Sigmoid colon (tissue), 7 donors: ENCODE data around the gene FBP1. TPM values are rescaled to one million over a fixed set of nuclear protein-coding genes. Genes with fewer than 3 reads are reported as not detected.

Experiments used
- DNase-seq: peaks from one replicate; pipeline ENCODE4 v3.0.0-alpha.2; 2019
- H3K27ac ChIP-seq, 4 donors: fragments of 200-600 bp; sonication (generic); one replicate each; pipeline ENCODE4 v1.5.1; 2016 to 2019; ENCODE audit warnings: mild to moderate bottlenecking in 1 of 4
- H3K27me3 ChIP-seq, 3 donors: fragments of 200-600 bp; sonication (generic); one replicate each; pipeline ENCODE4 v1.5.1; 2019; ENCODE audit warnings: mild to moderate bottlenecking in 1 of 3
- H3K36me3 ChIP-seq, 4 donors: fragments of 200-600 bp; sonication (generic); one replicate each; pipeline ENCODE4 v1.5.1; 2016 to 2019
- H3K4me1 ChIP-seq, 4 donors: fragments of 200-600 bp; sonication (generic); one replicate each; pipeline ENCODE4 v1.5.1; 2017 to 2019
- H3K4me3 ChIP-seq, 4 donors: fragments of 200-600 bp; sonication (generic); one replicate each; pipeline ENCODE4 v1.5.1; 2017 to 2019; ENCODE audit warnings: mild to moderate bottlenecking in 2 of 4, moderate library complexity in 1 of 4
- H3K9me3 ChIP-seq, 4 donors: fragments of 200-600 bp in 3 of 4; sonication (generic) in 3 of 4; one replicate each; pipeline versions ENCODE4 v1.5.1 to v1.6.1; 2013 to 2019
- EP300 ChIP-seq, 4 donors: sonication (generic); formaldehyde crosslinking; IDR thresholded peaks; one replicate each; pipeline ENCODE4 v1.6.1; 2017; ENCODE audit warnings: antibody characterized with exemption in 4 of 4
- POLR2A ChIP-seq, 2 donors: fragments of 450-650 bp; IDR thresholded peaks; one replicate each; pipeline ENCODE4 v1.6.1; 2016; ENCODE audit warnings: antibody characterized with exemption in 2 of 2, mild to moderate bottlenecking in 2 of 2, moderate library complexity in 2 of 2
- POLR2AphosphoS5 ChIP-seq, 4 donors: sonication (generic); formaldehyde crosslinking; IDR thresholded peaks; one replicate each; pipeline ENCODE4 v1.6.1; 2017; ENCODE audit warnings: antibody characterized with exemption in 4 of 4
- WGBS, 2 donors: extraction: QIAGEN DNeasy Blood & Tissue Kit; methylation state at CpG; one replicate each; pipeline ENCODE4 v1.1.7; 2013; 5-methylcytosine and 5-hydroxymethylcytosine counted together
- intact Hi-C: fragments of 100-400 bp; cut with DNase I; formaldehyde crosslinking; loops from one replicate; pipeline ENCODE4 v1.15.1; 2023
- polyA plus RNA-seq, 3 donors: library from polyadenylated mRNA; stranded (reverse); fragments of 200-250 nt; gene quantifications; one replicate each; pipeline ENCODE4 v1.2.3, GENCODE V29; 2013
- total RNA-seq, 4 donors: library from RNA; depleted of rRNA; stranded (reverse); fragments of >200 nt; gene quantifications; one replicate each; pipeline ENCODE4 v1.1.0, GENCODE V29; 2016
- TF ChIP-seq, protein P1 (sequence below), 4 experiments: fragments of 450-650 bp in 3 of 4; fragments of 200-600 bp in 1 of 4; IDR thresholded peaks; one replicate each; pipeline ENCODE4 v1.5.1; 2016 to 2019; ENCODE audit warnings: antibody characterized with exemption in 4 of 4, mild to moderate bottlenecking in 3 of 4, moderate library complexity in 2 of 4
- donor health status: healthy with polysubstance abuse.
- donor health status: Bipolar disorder and iron deficiency.
- donor health status: healthy.

Gene FBP1
- total and polyA plus RNA-seq, 7 donors = 2.2 to 48.8 (median 8.2) TPM

DNA sequence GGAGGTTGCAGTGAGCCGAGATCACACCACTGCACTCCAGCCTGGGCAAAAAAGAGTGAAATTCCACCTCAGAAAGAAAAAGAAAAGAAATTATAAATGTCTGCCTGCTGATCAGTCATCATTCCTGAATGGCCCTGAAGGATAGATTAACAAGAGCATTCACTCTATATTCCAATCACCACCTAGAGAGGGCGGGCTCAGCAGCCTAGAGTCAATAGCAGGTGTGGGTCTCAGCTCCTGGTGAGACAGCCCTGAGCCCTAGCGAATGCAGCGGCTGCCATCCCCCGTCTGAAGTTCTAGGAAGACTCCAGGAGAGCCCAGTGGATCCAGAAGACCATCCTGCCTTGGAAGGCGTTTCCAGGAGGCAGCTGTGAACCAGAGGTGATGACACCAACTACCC, 12.0 kb downstream of the FBP1 start:
- Histone ChIP-seq H3K4me1 (no peaks in the 10 kb centered on the region), H3K27me3 (no peaks in the 10 kb centered on the region), H3K9me3 (no peaks in the 10 kb centered on the region), H3K36me3 (no peaks in the 10 kb centered on the region), H3K4me3 (no peak overlapping the region), H3K27ac (no peak overlapping the region)
- intact Hi-C loops = no loop called here
- no peak for DNase-seq
- WGBS, 2 donors = 92% methylated on average over 6 of the region's 6 CpGs
- TF ChIP-seq POLR2A (IDR thresholded peaks at IDR 0.05) = no peak
- TF ChIP-seq, protein P1, sequence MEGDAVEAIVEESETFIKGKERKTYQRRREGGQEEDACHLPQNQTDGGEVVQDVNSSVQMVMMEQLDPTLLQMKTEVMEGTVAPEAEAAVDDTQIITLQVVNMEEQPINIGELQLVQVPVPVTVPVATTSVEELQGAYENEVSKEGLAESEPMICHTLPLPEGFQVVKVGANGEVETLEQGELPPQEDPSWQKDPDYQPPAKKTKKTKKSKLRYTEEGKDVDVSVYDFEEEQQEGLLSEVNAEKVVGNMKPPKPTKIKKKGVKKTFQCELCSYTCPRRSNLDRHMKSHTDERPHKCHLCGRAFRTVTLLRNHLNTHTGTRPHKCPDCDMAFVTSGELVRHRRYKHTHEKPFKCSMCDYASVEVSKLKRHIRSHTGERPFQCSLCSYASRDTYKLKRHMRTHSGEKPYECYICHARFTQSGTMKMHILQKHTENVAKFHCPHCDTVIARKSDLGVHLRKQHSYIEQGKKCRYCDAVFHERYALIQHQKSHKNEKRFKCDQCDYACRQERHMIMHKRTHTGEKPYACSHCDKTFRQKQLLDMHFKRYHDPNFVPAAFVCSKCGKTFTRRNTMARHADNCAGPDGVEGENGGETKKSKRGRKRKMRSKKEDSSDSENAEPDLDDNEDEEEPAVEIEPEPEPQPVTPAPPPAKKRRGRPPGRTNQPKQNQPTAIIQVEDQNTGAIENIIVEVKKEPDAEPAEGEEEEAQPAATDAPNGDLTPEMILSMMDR (IDR thresholded peaks at IDR 0.05) = no peak
- no peak for TF ChIP-seq EP300 (IDR thresholded peaks at IDR 0.05)
- no peak for TF ChIP-seq POLR2AphosphoS5 (IDR thresholded peaks at IDR 0.05)

DNA sequence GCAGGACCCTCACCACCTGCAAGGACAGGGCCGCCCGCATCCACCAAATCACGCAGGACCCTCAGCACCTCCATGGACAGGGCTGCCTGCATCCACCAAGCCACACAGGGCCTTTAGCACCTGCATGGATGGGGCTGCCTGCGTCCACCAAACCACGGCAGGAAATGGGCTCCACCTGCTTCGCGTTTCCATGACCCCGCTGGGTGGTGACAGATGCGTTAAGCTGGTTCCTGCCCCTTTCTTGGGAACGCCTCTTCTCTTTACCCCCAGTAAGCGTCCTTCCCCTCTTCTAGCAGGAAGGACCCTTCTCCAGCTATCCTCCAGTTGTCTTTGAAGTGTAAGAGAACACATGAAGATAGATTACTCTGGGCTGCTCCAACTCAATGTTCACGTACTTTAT, 13.5 kb downstream of the FBP1 start:
- no peaks in the 10 kb centered on the region for H3K36me3 ChIP-seq
- H3K4me3 ChIP-seq = no peak overlapping the region
- no peaks in the 10 kb centered on the region for H3K4me1 ChIP-seq
- H3K9me3 ChIP-seq = no peaks in the 10 kb centered on the region
- no peak for TF ChIP-seq POLR2AphosphoS5 (IDR thresholded peaks at IDR 0.05)
- no peak for TF ChIP-seq POLR2A (IDR thresholded peaks at IDR 0.05)
- TF ChIP-seq, protein P1 (IDR thresholded peaks at IDR 0.05) = no peak
- no peak for TF ChIP-seq EP300 (IDR thresholded peaks at IDR 0.05)
- WGBS, 2 donors = 67 to 83% methylated on average over 12 of the region's 12 CpGs
- intact Hi-C loops = no loop called here
- no peak overlapping the region for H3K27ac ChIP-seq
- H3K27me3 ChIP-seq = no peaks in the 10 kb centered on the region
- no peak for DNase-seq

DNA sequence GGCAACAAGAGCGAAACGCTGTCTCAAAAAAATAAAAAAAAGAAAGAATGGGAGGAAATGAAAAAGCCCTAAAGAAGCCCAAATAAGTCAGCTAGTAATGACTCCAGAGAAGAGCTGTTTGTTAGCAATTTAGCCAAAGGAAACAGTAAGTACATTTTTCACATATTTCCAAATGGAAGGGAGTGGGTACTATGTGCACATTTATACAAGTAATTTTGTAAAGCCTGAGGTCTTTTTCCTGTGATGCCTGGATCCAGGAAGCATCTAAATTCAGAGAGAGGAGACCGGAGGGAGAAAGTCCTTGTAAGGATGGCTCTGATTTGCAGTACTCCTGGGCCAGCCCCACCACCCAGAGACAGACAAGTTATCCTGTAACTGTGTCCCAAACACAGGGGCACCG, 14.7 kb downstream of the FBP1 start:
- intact Hi-C loops = no loop called here
- DNase-seq = no peak
- Histone ChIP-seq H3K9me3 (no peaks in the 10 kb centered on the region), H3K4me3 (no peak overlapping the region), H3K27ac (no peak overlapping the region), H3K27me3 (no peaks in the 10 kb centered on the region), H3K36me3 (no peaks in the 10 kb centered on the region), H3K4me1 (no peaks in the 10 kb centered on the region)
- TF ChIP-seq, protein P1 (IDR thresholded peaks at IDR 0.05) = no peak
- TF ChIP-seq POLR2A (IDR thresholded peaks at IDR 0.05) (no peak), EP300 (IDR thresholded peaks at IDR 0.05) (no peak), POLR2AphosphoS5 (IDR thresholded peaks at IDR 0.05) (no peak)
- 80 to 85% methylated on average over 4 of the region's 4 CpGs for WGBS, 2 donors

DNA sequence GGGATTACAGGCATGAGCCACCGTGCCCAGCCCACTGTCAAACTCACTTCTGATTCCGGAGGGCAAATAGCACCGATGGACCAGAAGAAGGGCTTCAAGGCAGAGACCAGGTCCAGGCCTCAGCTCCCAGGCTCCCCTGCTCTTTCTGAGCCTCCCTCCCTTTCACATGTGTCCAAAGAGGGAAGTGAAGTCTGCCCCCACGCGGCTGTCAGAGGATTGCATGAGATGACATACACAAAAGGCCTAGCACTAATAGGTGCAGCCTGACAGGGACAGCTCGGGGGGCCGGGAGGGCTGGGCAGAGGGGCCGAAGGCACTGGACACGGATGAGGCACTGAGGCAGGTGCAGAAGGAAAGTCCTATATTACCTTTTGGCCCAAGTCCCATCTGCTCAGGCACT, 16.1 kb downstream of the FBP1 start:
- H3K27me3 ChIP-seq = no peaks in the 10 kb centered on the region
- TF ChIP-seq POLR2AphosphoS5 (IDR thresholded peaks at IDR 0.05) (no peak), POLR2A (IDR thresholded peaks at IDR 0.05) (no peak), EP300 (IDR thresholded peaks at IDR 0.05) (no peak)
- TF ChIP-seq, protein P1 (IDR thresholded peaks at IDR 0.05) = peak in 1 of 4 experiments; percentile 37
- intact Hi-C loops = no loop called here

DNA sequence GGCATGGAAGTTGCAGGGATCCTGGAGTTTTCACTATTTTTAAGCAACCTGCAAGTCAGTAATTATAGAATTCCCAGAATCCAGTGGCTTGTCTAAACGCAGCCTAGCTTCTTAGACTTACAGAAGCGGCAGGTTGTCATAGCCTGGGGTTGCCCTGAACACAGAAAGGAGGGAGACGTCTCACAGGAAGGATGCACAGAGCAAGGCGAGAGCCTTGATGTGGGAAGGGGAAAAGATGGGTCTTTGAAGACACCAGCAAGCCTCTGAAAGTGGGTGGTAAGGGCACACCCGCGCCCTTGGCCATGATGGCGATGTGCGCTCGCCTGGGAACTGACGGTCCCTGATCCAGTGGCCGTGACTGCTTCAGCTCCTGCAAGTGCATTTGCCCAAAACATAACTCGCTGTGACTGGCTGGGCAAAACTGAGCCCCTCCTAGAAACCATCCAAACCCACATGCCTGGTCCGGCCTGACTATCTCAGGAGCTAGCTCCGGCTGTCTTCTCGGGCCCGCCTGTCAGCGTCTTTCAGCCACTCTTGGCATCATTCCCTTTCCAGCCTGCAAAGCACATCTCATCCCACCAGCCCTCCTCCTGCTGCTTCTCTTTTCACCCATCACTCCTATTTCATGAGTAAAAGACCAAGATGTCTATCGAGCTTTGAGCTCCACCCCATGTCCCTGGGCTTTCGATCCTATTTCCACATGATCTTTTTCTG, 17.1 kb downstream of the FBP1 start:
- H3K27ac ChIP-seq = no peak overlapping the region
- H3K27me3 ChIP-seq = no peaks in the 10 kb centered on the region
- H3K36me3 ChIP-seq = no peaks in the 10 kb centered on the region
- TF ChIP-seq EP300 (IDR thresholded peaks at IDR 0.05) (no peak), POLR2AphosphoS5 (IDR thresholded peaks at IDR 0.05) (no peak), POLR2A (IDR thresholded peaks at IDR 0.05) (no peak)
- TF ChIP-seq, protein P1 (IDR thresholded peaks at IDR 0.05) = no peak
- intact Hi-C loops = no loop called here
- no peak for DNase-seq
- 80 to 93% methylated on average over 19 of the region's 19 CpGs for WGBS, 2 donors
- H3K9me3 ChIP-seq = no peaks in the 10 kb centered on the region
- H3K4me1 ChIP-seq = no peaks in the 10 kb centered on the region
- H3K4me3 ChIP-seq = no peak overlapping the region

More for the DNA sequence above, 16.1 kb downstream of the FBP1 start:
- Histone ChIP-seq H3K36me3 (no peaks in the 10 kb centered on the region), H3K4me1 (no peaks in the 10 kb centered on the region), H3K27ac (no peak overlapping the region), H3K4me3 (no peak overlapping the region), H3K9me3 (no peaks in the 10 kb centered on the region)
- no peak for DNase-seq
- WGBS, 2 donors = 20 to 60% methylated on average over 9 of the region's 9 CpGs
